Erythroblast (primary cell): Measurements from ENCODE around the gene UGT1A4.
"Not testable (repeated sequence)": the region's sequence is repeated elsewhere in the genome, so short reads cannot be mapped to it uniquely, and the experiment has no call there.

Experiments
- DNase-seq, 2 experiments: peaks; one replicate each; lab custom pipeline; 2025; lab: John Stamatoyannopoulos, UW
- GATA1 ChIP-seq: IDR thresholded peaks from 2 replicates; pipeline ENCODE4 v1.6.1; 2011; ENCODE audit warnings: low read depth, mild to moderate bottlenecking, control low read depth, low read length, moderate library complexity
- POLR2A ChIP-seq: IDR thresholded peaks from 2 replicates; pipeline ENCODE4 v1.6.1; 2011; ENCODE audit warnings: mild to moderate bottlenecking, low read length

The UGT1A4 gene

GRCh38 chr2:233690444-233690843, 28.1 kb upstream of the UGT1A4 start:
- TF ChIP-seq GATA1 (no peak), POLR2A (no peak)
- no peak for DNase-seq

GRCh38 chr2:233691443-233692433, 26.8 kb upstream of the UGT1A4 start:
- DNase-seq: peak; percentile 10 to 24
- TF ChIP-seq POLR2A (no peak), GATA1 (no peak)

- no peak for DNase-seq
- no peak for TF ChIP-seq GATA1
- no peak for TF ChIP-seq POLR2A
Measured at GRCh38 chr2:233692648-233693047, 25.9 kb upstream of the UGT1A4 start, which contains the start of gene UGT1A6. Gene UGT1A6 (plus strand): TSS chr2:233692890. CDS start chr2:233693005, 115 bp downstream.

GRCh38 chr2:233693963-233694362, 24.6 kb upstream of the UGT1A4 start:
- TF ChIP-seq POLR2A: no peak
- no peak for TF ChIP-seq GATA1
- DNase-seq: no peak

GRCh38 chr2:233698740-233699139, 19.8 kb upstream of the UGT1A4 start:
- TF ChIP-seq GATA1: no peak
- no peak for TF ChIP-seq POLR2A
- DNase-seq: no peak

- TF ChIP-seq GATA1: no peak
- TF ChIP-seq POLR2A: no peak
- DNase-seq: no peak
Measured at GRCh38 chr2:233699424-233700027, 19.0 kb upstream of the UGT1A4 start.

GRCh38 chr2:233700028-233700635, 18.4 kb upstream of the UGT1A4 start:
- DNase-seq: peak; percentile 78 to 93
- TF ChIP-seq GATA1: peak; percentile 54
- TF ChIP-seq POLR2A: no peak

GRCh38 chr2:233700842-233701241, 17.7 kb upstream of the UGT1A4 start:
- DNase-seq: not testable (repeated sequence)

GRCh38 chr2:233702238-233702637, 16.3 kb upstream of the UGT1A4 start:
- DNase-seq: no peak
- no peak for TF ChIP-seq POLR2A

GRCh38 chr2:233705911-233706506, 12.5 kb upstream of the UGT1A4 start:
- no peak for TF ChIP-seq GATA1
- no peak for TF ChIP-seq POLR2A
- DNase-seq: no peak

GRCh38 chr2:233706720-233707119, 11.8 kb upstream of the UGT1A4 start:
- no peak for DNase-seq
- TF ChIP-seq GATA1 (no peak), POLR2A (no peak)

GRCh38 chr2:233707940-233708644, 10.4 kb upstream of the UGT1A4 start:
- no peak for TF ChIP-seq GATA1
- no peak for TF ChIP-seq POLR2A
- DNase-seq: no peak

GRCh38 chr2:233708942-233709341, 9.6 kb upstream of the UGT1A4 start:
- TF ChIP-seq GATA1 (no peak), POLR2A (no peak)
- DNase-seq: no peak
